ENCODE results near the gene GDPD1.
"Not testable (repeated sequence)": the region's sequence is repeated elsewhere in the genome, so short reads cannot be mapped to it uniquely, and the experiment has no call there.

- TF ChIP-seq CTCF, POLR2AphosphoS5, POLR2A (IDR thresholded peaks at IDR 0.05): not testable (repeated sequence)
These were observed 8.3 kb downstream of the GDPD1 start for GRCh38 chr17:59228588-59228987.

All from breast epithelium (tissue), 3 donors.